Stimulated activated CD8-positive, alpha-beta memory T cell treated with anti-CD3 and anti-CD28 coated beads, Interleukin-4, amount 100 ng/mL, for 24 hours (primary cell): ENCODE results near the gene CCNG2.

Experiments used
- DNase-seq: peaks from one replicate; pipeline ENCODE4 v3.0.0-alpha.2; 2020; ENCODE audit warnings: low read depth

CCNG2 gene

DNA sequence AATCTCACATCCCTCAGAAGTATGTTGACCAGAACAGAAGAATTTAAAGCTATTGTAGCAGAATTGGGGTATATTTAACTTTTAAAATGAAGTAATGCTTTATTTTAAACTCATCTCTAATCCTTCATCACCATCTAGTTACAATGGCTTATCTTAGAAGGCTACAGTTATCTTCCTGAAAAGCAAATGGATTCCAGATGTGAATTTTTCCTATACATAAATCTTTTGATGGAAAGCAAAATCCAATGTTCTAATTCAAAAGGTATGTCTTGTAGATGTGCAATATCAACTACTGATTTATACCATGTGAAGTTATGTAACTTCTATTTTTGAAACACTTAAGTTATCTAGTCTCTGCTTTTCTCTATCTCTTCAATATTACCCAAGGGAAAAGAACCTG, 47.6 kb downstream of the CCNG2 start:
- DNase-seq: no peak

DNA sequence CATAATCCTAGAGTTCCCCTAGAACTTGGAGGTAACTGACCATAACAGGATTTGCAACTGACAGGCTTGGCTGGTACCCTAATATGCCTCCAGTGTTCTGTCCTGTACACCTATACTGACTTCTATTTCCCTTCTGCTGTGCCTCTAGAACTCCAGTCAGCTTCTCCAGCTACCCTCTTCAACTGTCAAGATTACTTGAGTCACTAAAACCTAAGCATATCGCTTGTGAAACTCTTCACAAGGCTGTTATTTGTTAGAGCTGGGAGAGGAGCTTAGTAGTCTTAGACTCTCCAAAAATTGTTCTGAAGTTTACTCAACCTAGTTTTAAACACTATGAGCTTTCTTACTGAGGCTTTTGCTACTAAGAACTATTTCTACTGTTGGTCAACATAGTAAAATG, 52.0 kb downstream of the CCNG2 start:
- DNase-seq: no peak

GRCh38 chr4:77209936-77210335, 52.9 kb downstream of the CCNG2 start:
- DNase-seq: no peak

GRCh38 chr4:77215107-77215506, 58.1 kb downstream of the CCNG2 start:
- no peak for DNase-seq

- no peak for DNase-seq
Measured at GRCh38 chr4:77217526-77217925, 60.5 kb downstream of the CCNG2 start.

GRCh38 chr4:77219266-77219665, 62.3 kb downstream of the CCNG2 start:
- no peak for DNase-seq
